Kidney (tissue), 14 donors: ENCODE results near the gene ASTN2. TPM values are rescaled to one million over a fixed set of nuclear protein-coding genes. Genes with fewer than 3 reads are reported as not detected.

Experiments used
- DNase-seq, 5 donors: peaks; one replicate each; pipeline ENCODE4 v3.0.0-alpha.2; 2013 to 2020
- FAIRE-seq: peaks from 2 replicates; lab custom pipeline; 2012; peaks lifted over from hg19 to GRCh38; lab: Jason Lieb, UNC
- H3K27ac ChIP-seq, 2 donors: one replicate each; pipeline ENCODE4 v1.7.0; 2013; ENCODE audit warnings: low read depth in 2 of 2, low read length in 2 of 2, inconsistent platforms in 1 of 2
- H3K27me3 ChIP-seq: one replicate; pipeline ENCODE4 v1.7.1; 2013; ENCODE audit warnings: low read length, inconsistent platforms; ENCODE audit not compliant: control insufficient read depth, insufficient read depth
- H3K36me3 ChIP-seq, 3 donors: one replicate each; pipeline versions ENCODE4 v1.7.0 to v1.7.1; 2013; ENCODE audit warnings: low read length in 3 of 3, control low read depth in 1 of 3, inconsistent platforms in 1 of 3; ENCODE audit not compliant: insufficient read depth in 3 of 3, control insufficient read depth in 2 of 3
- H3K4me1 ChIP-seq, 3 donors: one replicate each; pipeline versions ENCODE4 v1.7.0 to v1.7.1; 2013; ENCODE audit warnings: low read length in 3 of 3, inconsistent platforms in 1 of 3, low read depth in 1 of 3; ENCODE audit not compliant: control insufficient read depth in 2 of 3, insufficient read depth in 2 of 3
- H3K4me3 ChIP-seq, 3 donors: one replicate each; pipeline versions ENCODE4 v1.7.0 to v1.8.1; 2013; ENCODE audit warnings: low read length in 3 of 3, control low read depth in 1 of 3, inconsistent platforms in 1 of 3
- H3K9ac ChIP-seq, 3 donors: one replicate each; pipeline versions ENCODE4 v1.7.0 to v1.7.1; 2013; ENCODE audit warnings: low read length in 3 of 3, control low read depth in 1 of 3, inconsistent platforms in 1 of 3
- H3K9me3 ChIP-seq, 3 donors: one replicate each; pipeline versions ENCODE4 v1.7.0 to v1.7.1; 2013; ENCODE audit warnings: low read length in 3 of 3, control low read depth in 1 of 3, inconsistent platforms in 1 of 3; ENCODE audit not compliant: control insufficient read depth in 2 of 3, insufficient read depth in 1 of 3
- intact Hi-C: fragments of 100-400 bp; cut with DNase I; formaldehyde crosslinking; loops from one replicate; pipeline ENCODE4 v1.11.1; 2022
- polyA plus RNA-seq: library from polyadenylated mRNA; stranded (reverse); fragments of 350-450 nt; fragmentation: Illumina TruSeq; extraction: RNeasy Lipid Tissue Mini Kit (QIAGEN cat#74804); gene quantifications from one replicate; pipeline ENCODE4 v1.2.3, GENCODE V29; 2014; ENCODE audit warnings: low read depth, low replicate concordance; ENCODE audit not compliant: insufficient read depth
- total RNA-seq: library from RNA; stranded (reverse); fragmentation: NEBNext Ultra II Directional; extraction: Animal tissue kit (Norgen Biotek cat#: 25700); gene quantifications from one replicate; pipeline ENCODE4 v1.2.1, GENCODE V29; 2021
- TF ChIP-seq, protein P1 (sequence below): IDR thresholded peaks from 3 replicates; pipeline ENCODE4 v1.5.1; 2012; ENCODE audit warnings: mild to moderate bottlenecking, moderate library complexity, borderline replicate concordance; ENCODE audit not compliant: insufficient read depth; ENCODE audit errors: extremely low read depth
- donor health status: control.
- donor health status: control.
- donor health status: control.
- donor health status: control.
- donor health status: control.
- donor health status: DM: yes; HTN: yes; CAD: no.
- donor health status: Normal renal cell carcinoma (clear cell type).

Gene ASTN2
- total and polyA plus RNA-seq, 2 donors from 2014 or later: 7.6 to 11.5 TPM

DNA sequence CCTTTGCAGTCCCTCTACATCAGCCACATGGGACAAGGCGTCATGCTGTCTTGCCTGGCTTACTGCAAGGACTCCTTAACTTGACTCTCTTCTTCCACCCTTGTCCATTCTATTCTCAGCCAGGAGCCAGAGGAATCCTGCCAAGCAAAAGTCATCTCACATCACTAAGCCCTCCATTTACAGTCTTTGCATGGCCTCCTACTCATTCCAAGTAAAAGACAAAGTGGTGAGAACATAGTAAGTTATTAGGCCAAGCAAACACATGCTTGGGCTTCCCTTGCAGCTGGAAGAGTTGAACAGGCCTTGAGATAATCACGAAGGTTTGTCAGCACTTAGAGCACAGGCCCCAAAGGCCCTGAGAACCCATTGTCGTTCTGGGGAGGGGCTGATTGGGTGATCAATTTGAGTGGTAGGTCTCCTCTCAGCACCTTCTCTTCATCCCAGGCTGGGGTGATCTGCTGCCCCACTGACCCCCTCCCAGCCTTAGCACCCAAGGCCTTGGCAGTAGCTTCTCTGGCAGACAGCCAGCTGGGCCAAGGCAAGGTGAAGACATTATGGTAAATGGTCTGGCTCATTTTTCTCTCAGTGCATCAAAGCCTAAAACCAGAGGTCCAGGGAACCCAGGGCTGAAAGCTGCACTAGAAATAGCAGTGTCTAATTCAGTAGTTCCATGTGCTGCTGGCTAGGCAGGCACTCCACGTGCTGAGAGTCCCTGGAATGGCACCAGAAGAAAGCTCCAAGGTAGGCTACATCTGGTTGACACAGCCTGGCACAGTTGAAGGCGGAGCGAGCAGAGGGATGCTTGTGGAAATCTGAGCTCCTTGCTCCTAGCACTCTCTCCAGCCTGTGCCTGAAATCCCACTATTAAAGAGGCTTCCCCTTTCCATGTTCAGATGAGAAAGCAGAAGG, 121.4 kb downstream of the ASTN2 start:
- TF ChIP-seq, protein P1, sequence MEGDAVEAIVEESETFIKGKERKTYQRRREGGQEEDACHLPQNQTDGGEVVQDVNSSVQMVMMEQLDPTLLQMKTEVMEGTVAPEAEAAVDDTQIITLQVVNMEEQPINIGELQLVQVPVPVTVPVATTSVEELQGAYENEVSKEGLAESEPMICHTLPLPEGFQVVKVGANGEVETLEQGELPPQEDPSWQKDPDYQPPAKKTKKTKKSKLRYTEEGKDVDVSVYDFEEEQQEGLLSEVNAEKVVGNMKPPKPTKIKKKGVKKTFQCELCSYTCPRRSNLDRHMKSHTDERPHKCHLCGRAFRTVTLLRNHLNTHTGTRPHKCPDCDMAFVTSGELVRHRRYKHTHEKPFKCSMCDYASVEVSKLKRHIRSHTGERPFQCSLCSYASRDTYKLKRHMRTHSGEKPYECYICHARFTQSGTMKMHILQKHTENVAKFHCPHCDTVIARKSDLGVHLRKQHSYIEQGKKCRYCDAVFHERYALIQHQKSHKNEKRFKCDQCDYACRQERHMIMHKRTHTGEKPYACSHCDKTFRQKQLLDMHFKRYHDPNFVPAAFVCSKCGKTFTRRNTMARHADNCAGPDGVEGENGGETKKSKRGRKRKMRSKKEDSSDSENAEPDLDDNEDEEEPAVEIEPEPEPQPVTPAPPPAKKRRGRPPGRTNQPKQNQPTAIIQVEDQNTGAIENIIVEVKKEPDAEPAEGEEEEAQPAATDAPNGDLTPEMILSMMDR: no peak
- Histone ChIP-seq H3K9me3 (no peaks in the 10 kb centered on the region), H3K36me3 (no peaks in the 10 kb centered on the region), H3K4me1 (no peaks in the 10 kb centered on the region), H3K9ac (no peak overlapping the region), H3K27me3 (no peaks in the 10 kb centered on the region), H3K27ac (no peak overlapping the region), H3K4me3 (no peak overlapping the region)
- no peak for FAIRE-seq
- DNase-seq: no peak
- intact Hi-C loops: no loop called here

DNA sequence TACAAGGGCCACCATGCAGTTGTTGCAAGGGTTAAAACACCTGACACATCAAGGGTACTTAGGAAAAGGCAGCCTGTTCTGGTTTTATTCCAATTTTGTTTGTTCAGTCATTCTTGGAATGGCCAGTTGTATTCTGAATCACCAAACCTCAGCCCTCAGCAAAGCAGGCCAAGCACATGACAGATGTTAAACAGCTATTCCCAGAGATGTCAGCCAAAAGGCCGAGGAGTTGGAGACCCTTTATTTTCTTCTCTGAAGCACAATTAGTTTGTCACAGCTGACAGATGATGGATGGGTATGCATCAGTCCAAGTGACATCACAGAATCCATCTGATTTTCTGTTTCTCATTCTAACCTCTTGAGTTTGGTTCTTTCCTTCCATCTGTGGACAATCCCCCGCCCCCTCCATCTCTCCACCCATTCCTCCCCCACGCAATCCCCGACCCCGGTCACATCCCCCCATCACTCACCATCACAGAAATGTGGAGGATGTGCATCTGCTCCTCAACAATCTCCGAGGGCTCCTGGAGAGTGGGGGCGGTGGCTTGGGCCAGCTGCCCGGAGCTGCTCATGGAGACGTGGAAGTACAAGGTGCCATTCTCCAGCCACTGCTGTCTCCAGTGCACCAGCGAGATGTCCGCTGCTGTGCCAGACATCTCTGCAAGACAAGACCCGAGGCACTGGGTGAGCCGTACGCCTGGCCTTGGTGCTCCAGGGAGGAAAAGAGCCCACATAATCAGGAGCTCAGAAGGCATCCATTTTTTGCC, 123.8 kb downstream of the ASTN2 start:
- Histone ChIP-seq H3K4me1 (no peaks in the 10 kb centered on the region), H3K36me3 (no peaks in the 10 kb centered on the region), H3K9ac (no peak overlapping the region), H3K4me3 (no peak overlapping the region), H3K27me3 (no peaks in the 10 kb centered on the region), H3K27ac (no peak overlapping the region), H3K9me3 (no peaks in the 10 kb centered on the region)
- DNase-seq (no peak), FAIRE-seq (no peak)
- intact Hi-C loops: no loop called here
- TF ChIP-seq, protein P1: no peak

DNA sequence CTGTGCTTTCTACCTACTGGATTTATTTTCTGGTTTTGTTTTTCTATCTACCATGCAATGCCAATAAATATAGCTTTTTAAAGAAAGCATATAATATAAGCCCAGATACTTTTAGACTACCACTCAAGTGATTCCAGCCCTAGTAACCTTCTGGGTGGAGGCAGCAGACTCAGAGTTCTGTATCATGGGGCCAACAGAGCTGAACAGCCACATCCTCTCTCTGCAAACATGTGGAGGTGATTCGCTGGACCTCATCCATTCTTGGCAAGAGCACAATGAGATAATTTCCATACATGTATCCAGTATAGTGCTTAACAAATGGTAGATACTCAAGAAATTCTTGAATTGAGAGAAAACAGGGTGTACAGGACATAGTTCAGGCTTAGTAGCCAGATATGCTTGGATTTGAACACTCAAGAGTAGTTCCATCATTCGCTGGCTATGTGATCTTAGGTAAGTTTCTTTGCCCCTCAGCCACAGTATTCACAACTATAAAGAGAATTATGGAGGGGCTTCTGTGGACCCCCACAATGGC, 124.5 kb downstream of the ASTN2 start:
- Histone ChIP-seq H3K27me3 (no peaks in the 10 kb centered on the region), H3K4me1 (no peaks in the 10 kb centered on the region), H3K36me3 (no peaks in the 10 kb centered on the region), H3K9ac (no peak overlapping the region), H3K27ac (no peak overlapping the region), H3K4me3 (no peak overlapping the region), H3K9me3 (no peaks in the 10 kb centered on the region)
- FAIRE-seq: no peak
- intact Hi-C loops: no loop called here
- TF ChIP-seq, protein P1: no peak
- no peak for DNase-seq
